Daoy (cell line): ENCODE data around the gene EDNRA. TPM values are rescaled to one million over a fixed set of nuclear protein-coding genes. Genes with fewer than 3 reads are reported as not detected.
A peak's percentile ranks its signal among the peaks of the same experiment; 100 is the strongest.
"Not testable (repeated sequence)": the region's sequence is repeated elsewhere in the genome, so short reads cannot be mapped to it uniquely, and the experiment has no call there.

Experiments used
- DNase-seq: peaks from one replicate; pipeline ENCODE4 v3.0.0-alpha.2; 2015; ENCODE audit warnings: low read depth
- total RNA-seq: library from RNA; depleted of rRNA; stranded (reverse); fragments of >200 nt; shearing (Covaris generic); gene quantifications from 2 replicates; pipeline ENCODE4 v1.2.3, GENCODE V29; 2014; rRNA removed

Gene EDNRA
- 0.11 TPM in 1 of 2 replicates, not detected in the other for total RNA-seq

DNA sequence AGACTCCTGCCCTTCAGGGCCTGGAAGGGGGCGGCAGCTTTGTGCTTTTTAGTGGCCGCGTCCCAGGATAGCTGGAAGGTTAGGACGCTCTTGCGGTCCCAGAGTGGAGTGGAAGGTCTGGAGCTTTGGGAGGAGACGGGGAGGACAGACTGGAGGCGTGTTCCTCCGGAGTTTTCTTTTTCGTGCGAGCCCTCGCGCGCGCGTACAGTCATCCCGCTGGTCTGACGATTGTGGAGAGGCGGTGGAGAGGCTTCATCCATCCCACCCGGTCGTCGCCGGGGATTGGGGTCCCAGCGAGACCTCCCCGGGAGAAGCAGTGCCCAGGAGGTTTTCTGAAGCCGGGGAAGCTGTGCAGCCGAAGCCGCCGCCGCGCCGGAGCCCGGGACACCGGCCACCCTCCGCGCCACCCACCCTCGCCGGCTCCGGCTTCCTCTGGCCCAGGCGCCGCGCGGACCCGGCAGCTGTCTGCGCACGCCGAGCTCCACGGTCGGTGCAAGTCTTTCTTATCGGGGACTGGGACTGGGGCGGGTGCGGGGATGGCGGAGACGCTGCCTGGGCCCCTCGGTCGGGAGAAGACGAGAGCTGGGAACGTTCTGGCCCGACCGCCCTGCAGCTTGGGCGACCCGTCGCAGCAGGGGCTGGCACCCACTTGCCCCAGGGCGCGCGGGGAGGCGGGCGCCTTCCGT lies at the start of gene EDNRA:
Gene EDNRA (plus strand): TSS at position 207 of the 686 bp plus-strand sequence. CDS start 4,585 bp downstream, outside the sequence.
- DNase-seq: no peak

DNA sequence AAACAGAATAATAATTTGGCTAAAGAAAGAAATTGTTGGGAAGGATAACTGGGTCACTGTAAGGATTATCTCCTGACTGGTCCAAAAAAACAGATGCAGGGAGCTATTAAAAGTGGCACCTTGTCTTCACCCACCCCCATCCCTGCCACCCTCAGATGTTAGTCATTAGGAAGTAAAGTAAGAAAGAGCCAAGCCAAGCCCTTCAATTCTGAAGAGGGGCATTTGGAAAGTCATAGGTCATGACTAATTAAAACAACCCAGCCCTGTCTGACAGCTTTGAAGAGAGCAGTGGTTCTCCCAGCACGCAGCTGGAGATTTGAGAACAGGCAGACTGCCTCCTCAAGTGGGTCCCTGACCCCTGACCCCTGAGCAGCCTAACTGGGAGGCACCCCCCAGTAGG lies 46.5 kb upstream of the EDNRA start:
- not testable (repeated sequence) for DNase-seq

DNA sequence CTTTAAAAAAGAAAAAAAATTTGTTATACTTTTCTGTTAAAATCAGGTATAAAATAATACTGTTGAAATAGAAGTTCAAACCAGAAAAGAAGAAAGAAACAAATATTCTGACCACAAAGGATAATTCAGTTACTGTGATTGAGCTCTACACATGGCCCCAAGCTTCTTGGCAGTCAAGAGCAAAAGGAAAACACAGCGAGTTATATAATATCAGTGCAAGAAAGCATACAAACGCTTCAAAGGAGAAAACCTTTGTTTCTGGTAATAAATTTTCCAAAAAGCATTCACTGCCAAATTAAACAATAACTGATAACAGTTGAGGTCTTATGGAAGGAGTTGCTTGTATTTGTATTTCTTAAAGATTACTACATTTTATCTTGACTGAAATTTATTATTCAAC lies 40.5 kb upstream of the EDNRA start:
- no peak for DNase-seq

DNA sequence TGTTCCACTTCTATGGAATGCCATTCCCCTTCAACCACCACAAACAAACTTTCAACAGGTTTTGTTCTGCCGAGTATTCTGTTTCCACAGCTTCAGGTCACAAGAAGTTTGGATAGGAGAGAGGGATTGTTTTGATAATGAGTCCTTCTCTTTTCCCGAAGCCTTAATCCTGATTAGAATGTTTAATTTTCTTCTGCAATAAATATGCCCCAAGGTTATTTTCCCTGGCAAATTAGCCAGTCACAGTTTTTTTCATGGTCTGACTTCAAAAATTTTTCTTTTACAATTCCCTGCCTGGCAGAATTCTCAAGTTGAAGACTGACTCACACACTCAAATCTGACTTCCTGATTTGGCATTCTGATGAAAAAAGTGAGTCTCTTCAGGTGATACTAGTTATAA lies 33.1 kb upstream of the EDNRA start:
- DNase-seq: no peak

DNA sequence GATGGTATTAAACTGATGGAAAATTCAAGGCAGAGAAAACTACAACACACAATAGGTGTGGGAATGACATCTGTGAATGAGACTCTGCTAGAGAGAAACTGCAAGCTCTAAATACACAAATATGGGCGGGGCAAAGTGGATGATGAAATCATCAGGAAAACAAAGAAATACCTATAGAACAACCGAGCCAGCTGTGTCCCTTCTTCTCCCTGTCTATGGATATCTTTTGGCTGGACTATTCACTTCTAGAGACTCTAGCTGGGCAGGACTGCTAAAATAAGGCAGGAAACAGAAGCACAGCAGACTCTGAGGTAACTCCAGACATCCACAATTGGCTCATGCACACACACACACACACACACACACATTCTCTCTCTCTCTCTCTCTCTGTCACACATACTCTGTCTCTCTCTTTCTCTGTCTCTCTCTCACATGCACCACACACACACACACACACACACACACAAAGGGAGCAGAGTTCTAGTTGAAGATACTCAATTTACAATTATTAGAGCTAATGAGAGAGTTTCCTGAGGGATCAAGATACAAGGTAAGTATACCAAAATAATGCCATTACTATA lies 27.2 kb upstream of the EDNRA start:
- no peak for DNase-seq

DNA sequence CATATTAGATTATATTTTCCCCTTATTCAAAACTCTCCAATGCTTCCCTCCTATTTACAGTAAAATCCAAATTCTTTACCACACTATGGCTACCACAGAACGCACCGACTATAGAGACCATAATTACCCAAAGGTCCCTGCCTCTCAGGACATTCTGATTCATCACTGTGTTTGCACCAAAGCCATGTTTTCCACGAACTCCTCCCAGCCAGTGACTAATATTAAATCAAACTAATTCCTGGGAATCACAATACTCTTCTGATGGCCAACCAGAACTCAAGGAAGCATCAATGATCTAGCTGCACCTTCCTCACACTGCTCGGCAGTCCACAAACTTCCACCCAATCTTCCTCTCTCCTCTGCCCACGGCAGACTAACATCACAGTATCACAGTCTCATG lies 24.2 kb upstream of the EDNRA start:
- no peak for DNase-seq

DNA sequence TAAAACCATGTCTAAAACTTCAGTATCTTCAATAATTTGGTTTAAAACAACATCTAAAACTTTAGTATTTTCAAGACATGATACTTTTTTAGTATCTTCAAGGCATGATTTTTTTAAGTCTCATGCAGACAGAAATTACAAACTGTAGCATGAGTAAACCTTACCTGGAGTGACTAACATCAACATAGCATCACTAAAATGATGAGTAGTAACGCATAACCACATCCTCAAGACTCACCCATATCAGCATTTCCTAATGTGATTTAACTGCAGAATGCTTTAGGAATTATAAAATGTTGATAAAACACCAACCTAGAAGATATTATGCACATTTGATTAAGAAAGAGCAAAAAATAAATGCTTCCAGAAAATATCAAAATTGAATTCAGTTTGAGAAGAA lies 19.7 kb upstream of the EDNRA start:
- DNase-seq: no peak

DNA sequence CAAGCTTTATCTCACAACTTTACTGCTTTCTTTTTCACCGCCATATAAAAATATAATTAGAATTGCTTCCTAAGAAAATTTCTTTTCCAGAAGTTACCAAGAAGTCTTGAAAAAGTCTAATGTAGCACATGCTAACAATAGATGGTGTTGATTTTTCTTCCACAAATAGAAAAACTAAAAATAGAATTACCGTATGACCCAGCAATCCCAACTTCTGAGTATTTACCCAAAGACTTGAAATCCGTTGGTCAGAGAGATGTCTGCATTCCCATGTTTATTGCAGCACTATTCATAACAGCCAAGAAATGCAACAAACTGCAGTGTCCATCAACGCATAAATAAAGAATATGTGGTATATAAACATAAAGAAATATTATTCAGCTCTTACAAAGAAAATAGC lies 17.8 kb upstream of the EDNRA start:
- DNase-seq: no peak

DNA sequence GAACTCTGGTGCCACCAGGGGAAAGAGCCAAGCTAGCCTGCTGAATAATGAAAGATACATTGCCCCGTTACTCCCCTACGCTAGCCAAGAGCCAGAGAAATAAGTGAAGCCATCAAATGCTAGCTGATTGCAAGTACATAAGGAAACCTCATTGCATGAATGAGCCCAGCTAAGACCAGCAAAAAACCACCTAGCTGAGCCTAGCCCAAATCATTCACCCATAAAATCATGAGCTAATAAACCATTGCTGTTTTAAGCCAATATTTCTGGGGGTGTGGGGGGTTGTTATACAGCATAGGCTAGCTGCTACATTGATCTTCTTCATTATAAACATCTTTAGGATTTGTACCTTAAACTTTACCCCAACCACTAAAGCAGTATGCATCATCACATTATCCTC lies 15.4 kb upstream of the EDNRA start:
- DNase-seq: no peak

DNA sequence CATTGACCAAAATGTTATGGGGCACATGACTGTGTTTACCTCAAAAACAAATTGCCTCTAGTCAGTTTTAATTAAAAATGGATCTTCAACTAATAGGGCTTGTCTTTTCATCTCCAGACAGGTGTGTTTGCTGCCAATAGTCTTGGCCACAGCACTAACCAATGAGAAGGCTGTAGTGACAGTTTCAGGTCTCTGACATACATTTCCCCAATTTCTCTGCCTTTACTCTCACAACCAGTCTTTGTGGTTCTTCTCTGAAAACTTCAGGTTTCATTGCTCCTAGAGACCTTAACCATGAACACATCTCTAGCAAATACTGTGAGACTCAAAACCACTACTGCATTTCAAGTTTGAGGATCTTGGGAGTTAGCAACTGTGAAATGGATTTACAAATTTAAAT lies 3.5 kb upstream of the EDNRA start:
- DNase-seq: no peak

DNA sequence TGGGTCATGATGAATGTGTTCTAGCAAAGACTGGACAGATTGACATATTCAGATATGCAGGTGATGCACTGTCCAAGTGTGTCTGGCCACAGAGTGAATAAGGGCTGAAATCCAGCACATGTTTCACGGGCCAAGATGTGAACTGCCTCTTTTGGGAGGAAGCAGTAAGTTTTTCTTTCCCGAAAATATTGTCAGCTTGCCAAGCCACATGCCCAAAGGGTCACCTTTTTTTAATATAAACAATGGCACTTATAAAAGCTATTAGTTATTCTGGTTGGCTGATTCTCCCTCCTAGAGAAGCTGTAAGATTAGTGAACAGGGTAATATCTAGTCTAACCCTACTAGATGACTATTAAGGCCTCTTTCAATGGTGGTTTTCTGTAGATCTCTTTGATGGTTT lies 1.5 kb upstream of the EDNRA start:
- no peak for DNase-seq

DNA sequence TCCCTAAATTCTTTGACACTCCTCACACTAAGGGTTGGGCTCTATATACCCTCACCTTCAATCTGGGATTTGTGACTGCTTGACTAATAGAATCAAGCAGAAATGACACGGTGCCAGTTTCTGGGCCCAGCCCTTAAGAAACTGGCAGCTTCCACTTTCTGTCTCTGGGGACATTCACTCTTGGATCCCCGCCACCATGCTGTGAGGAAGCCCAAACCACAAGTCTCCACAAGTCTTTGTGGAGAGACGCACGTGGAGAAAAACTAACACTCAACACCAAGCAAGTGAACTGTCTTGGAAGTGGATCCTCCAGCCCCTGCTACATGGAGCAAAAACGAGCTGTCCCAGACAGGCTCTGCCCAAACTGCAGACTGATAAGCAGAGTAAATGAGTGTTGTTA lies 1.1 kb upstream of the EDNRA start:
- peak; percentile 7 for DNase-seq

DNA sequence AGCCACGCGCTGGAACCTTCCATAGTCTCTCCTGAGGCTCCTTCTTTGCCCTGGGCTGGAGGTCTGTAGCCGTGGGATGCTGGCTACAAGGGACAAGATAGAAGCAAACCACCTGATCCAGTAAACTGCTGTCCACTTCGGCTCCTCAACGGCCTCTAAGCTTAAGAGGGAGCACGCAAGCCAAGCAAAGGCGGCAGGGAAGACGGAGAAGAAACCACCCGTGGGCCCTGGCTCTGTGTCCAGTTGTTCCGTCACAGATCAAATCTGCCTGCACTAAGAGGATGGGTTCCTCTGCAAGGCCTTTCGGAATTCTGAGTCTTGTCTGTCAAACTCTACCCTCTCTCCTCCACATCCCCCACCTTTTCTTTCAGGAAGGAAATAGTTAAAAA lies 401 bp upstream of the EDNRA start:
- DNase-seq: no peak

DNA sequence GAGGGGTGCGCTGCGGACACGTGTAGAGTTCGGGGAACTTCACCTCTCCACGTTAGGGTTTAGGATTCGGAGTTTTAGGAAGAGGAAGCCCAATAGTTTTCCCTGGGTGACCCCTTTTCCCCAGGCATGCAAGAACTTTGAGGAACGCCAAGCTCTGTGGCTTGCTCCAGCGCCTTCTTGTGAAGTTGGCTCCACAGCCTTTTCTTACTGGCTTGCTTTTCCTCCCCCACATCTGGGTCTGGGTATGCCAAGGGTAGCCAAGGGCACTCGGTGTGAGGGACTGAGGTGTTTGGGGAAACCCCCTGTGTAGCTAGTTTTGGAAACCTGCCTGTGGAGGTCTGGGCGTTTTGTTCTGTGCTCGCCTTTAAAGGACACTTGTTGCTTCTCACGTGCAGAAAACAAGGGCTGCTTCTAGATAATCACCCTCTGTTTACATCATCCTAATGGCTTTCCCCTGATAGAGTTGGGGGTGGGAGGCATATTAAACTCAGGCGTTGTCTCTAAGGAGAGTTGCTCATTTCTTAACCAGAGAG lies 746 bp downstream of the EDNRA start:
- DNase-seq: no peak

DNA sequence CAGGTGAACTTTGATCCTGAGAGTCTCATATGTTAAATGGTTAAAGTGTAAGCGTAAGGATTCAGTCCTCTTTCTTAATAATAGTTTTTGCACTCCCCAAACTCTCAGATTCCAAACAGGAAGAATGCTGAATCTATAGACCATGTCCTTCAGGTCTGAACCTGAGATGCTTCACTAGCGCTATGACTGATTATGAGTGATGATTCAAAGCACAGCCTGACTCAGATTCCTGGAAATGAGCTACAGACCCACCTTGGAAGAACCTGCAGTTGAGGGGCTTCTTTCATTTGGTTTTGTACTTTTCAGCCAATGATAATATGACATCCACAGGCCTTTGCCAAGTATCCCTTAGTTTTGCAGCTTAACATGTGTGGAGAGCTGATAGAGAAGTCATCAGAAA lies 1.4 kb downstream of the EDNRA start:
- DNase-seq: no peak

DNA sequence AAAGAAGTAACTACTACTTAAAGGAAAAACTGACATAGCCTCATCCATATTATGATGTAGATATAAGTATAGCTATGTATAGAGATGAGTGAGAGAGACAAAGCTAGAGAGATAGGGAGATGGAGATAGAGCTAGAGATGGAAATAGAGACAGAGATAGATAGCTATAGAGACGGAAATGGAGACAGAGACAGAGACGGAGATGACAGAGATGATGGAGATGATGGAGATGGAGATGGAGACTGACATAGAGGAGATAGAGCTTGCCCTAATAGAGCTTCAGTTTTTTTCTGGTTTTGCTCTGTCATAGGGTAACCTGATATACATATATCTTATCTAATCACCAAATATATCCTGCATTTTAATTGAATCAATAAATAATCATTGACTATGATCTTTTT lies 4.3 kb downstream of the EDNRA start:
- no peak for DNase-seq

DNA sequence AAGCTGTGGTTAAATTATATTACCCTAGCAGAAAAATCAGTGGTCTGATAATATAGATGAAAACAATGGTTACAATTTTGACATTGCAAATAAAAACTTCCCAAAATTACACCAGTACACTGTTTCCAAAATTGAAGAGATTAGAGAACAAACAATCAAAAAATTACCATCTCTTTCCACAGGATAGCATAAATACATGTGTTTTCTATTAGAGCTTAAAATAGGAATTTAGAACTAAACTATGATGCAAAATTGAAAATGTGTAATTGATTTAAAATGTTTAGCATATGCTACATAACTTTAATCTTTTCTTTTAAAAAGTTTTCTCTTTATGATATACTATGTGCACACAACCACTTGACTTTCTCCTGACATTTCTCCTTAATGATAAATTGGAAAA lies 6.7 kb downstream of the EDNRA start:
- no peak for DNase-seq

DNA sequence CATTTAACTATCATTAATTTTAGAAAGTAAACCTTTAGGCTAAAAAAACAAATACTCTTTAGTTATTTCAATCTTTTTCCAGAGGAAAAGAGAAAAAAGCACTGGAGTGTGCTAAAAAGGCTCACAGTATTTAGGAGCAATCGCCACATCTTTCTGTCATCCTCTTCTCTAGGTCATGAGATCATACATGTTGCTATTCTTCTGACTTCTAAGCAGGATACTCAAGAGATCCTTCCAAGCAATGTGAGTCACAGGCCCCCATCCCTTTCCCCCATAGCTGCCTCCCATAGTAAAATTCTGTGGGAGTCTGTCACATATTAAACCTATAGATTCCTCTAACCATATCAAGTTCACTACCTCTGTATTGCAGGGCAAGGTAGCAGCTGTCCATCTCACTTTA lies 7.7 kb downstream of the EDNRA start:
- DNase-seq: no peak

DNA sequence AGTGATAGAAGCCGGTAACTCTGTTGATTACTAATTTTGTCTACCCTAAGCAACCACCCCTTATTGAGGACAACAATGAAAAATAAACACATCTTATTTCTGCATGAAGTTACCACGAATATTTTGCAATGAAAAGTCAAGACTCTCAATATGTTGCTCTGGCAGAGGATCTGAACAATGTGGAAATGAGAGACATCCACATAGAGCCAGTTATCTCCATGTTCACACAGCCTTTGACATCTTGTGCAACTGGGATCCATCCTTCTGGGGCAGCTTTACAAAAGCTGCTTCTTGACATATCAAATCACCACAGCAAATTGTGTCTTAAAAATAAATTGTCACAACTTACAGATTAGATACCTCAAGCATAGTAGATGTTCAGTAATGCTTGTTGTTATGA lies 10.2 kb downstream of the EDNRA start:
- no peak for DNase-seq

DNA sequence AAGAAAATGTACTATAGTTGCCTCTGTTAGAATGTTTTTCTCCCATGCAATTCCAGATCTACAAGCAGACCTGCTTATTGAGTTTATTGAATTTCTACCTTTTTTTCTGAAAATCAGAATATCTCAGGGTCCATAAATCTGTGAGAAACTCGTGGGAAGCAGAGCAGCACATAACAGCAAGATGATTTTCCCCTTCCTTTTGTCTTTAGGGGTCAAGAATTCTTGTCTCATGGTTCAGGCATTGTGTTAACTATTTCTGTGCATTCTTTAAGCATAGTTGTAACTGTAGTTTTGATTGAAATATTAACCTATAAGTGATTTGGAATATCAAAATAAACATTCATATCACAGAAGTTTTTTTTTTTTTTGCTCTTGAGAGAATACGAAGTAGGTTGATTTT lies 11.4 kb downstream of the EDNRA start:
- DNase-seq: no peak

DNA sequence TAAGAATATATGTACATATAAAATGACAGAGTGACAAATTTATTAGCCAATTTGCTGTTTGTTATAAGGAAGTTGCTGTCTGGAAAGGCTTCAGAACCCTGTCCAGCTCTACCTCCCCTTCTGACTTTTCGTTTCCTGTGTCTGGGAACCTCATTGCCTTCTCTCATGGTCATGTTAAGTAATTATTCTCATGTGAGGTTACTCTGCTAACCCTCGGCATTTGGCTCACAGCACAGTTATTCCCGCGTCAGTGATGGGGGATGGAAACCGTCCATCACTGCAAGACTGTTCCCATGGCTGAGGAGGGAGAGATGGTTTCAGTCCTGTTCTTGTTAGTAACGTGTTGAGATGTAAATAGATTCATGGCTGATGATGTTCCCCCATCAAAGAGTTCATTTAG lies 11.9 kb downstream of the EDNRA start:
- DNase-seq: no peak

DNA sequence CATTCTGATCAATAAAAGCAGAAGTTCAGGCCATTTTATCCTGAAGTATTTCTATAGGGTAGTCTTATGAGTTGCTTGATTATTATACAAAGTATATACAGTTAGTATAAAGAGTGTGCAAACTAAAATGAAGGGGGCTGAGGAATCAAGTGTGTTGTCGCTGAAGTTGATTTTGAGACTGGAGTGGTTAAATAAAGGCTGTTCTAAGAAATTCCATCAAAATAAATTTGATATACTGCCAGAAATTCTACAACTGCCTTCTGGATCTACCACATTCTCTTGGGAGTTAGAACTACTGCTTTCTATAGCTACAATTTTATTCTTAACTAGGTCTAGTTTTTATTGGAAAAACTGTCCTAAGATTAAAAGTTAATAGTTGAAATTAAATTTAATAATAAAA lies 12.4 kb downstream of the EDNRA start:
- no peak for DNase-seq

DNA sequence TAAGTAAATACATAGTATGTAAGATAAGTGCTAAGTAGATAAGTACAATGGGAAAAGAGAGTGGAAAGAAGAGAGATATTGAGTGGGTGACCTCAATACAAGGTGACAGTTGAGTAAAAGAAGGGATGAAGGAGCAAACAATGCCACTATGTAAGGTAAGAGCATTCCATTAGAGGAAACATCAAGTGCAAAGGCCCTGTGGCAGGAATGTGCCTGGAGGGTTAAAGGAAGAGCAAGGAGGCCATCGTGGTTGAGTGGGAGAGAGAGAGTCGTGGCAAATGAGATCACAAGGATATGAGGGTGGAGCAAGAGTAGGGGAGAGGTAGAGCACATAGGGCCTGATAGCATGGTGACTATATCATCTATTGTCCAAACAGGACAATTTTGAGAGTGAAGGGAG lies 13.4 kb downstream of the EDNRA start:
- no peak for DNase-seq

DNA sequence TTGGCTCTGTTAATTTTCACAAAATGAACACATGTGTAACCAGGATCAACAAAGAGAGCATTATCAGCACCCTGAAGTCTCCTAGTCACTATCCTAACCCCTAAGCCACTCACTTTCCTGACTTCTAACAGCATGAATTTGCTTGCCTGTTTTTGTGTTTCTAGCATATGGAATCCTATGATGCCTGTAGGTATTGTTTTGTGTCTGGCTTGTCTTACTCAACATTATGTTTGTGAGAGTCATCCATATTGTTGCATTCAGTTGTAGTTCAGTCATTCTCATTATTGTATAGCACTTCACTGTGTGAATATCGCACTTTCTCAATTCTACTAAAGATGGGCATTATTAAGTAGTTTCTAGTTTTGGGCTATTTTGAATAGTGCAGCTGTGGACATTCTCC lies 15.6 kb downstream of the EDNRA start:
- DNase-seq: no peak
